ENCODE results near the gene STIP1.

DNA sequence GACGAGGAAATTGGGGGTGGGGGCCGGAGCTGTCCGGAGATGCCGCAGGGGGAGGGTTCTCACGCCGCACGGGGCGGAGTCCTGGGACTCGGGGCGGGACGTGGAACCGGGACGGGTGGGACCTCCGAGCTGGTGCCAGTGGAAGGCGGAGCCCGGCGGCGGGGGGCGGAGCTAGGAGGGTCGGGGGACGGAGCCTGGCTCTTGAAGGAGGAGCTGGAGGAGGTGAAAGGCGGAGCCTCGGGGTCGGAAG lies 55.2 kb downstream of the STIP1 start:
- TF ChIP-seq FOSL1 (IDR thresholded peaks at IDR 0.05; ENCODE audit: insufficient read depth, low read depth, low read length) = no peak
- TF ChIP-seq, protein P1, sequence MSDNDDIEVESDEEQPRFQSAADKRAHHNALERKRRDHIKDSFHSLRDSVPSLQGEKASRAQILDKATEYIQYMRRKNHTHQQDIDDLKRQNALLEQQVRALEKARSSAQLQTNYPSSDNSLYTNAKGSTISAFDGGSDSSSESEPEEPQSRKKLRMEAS (IDR thresholded peaks at IDR 0.05) = no peak
- TF ChIP-seq, protein P2, sequence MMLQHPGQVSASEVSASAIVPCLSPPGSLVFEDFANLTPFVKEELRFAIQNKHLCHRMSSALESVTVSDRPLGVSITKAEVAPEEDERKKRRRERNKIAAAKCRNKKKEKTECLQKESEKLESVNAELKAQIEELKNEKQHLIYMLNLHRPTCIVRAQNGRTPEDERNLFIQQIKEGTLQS (IDR thresholded peaks at IDR 0.05; ENCODE audit: insufficient read depth, low read depth, low read length) = no peak
- no peak for TF ChIP-seq SIN3A (conservative IDR thresholded peaks at IDR 0.05 in 1 of 2, IDR thresholded peaks at IDR 0.05 in 1 of 2; ENCODE audit: low read depth in 1 of 2, low read length in 2 of 2)
- no peak for TF ChIP-seq KDM1A (IDR thresholded peaks at IDR 0.05; ENCODE audit: borderline replicate concordance, low read length)
- TF ChIP-seq, protein P3, sequence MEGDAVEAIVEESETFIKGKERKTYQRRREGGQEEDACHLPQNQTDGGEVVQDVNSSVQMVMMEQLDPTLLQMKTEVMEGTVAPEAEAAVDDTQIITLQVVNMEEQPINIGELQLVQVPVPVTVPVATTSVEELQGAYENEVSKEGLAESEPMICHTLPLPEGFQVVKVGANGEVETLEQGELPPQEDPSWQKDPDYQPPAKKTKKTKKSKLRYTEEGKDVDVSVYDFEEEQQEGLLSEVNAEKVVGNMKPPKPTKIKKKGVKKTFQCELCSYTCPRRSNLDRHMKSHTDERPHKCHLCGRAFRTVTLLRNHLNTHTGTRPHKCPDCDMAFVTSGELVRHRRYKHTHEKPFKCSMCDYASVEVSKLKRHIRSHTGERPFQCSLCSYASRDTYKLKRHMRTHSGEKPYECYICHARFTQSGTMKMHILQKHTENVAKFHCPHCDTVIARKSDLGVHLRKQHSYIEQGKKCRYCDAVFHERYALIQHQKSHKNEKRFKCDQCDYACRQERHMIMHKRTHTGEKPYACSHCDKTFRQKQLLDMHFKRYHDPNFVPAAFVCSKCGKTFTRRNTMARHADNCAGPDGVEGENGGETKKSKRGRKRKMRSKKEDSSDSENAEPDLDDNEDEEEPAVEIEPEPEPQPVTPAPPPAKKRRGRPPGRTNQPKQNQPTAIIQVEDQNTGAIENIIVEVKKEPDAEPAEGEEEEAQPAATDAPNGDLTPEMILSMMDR (IDR thresholded peaks at IDR 0.05; ENCODE audit: control extremely low read depth in 1 of 3, insufficient read depth in 1 of 3, low read depth in 1 of 3, low read length in 3 of 3) = no peak

All from H1 (cell line).